A549 (cell line): ENCODE measurements around the gene PAEP.

Experiments used
- EHMT2 ChIP-seq: fragments of 200-600 bp; sonication (generic); IDR thresholded peaks from 2 replicates; pipeline ENCODE4 v1.6.1; 2016; ENCODE audit warnings: antibody characterized with exemption, low read depth, mild to moderate bottlenecking, moderate library complexity
- EP300 ChIP-seq, 2 experiments: fragments of >200 bp; sonication (Bioruptor Twin); formaldehyde crosslinking; IDR thresholded peaks; 2 replicates in 1 of 2; 3 replicates in 1 of 2; pipeline ENCODE4 v1.6.1; 2016 to 2017
- MYC ChIP-seq: IDR thresholded peaks from 2 replicates; pipeline ENCODE4 v1.6.1; 2012; ENCODE audit warnings: mild to moderate bottlenecking, inconsistent platforms, low read length, improper control_type of control experiment, borderline replicate concordance
- POLR2A ChIP-seq: IDR thresholded peaks from 2 replicates; pipeline ENCODE4 v1.6.1; 2012; ENCODE audit warnings: mild to moderate bottlenecking, low read length
- RCOR1 ChIP-seq: fragments of 150-350 bp; IDR thresholded peaks from 2 replicates; pipeline ENCODE4 v1.6.1; 2014; ENCODE audit warnings: antibody characterized with exemption, low read length, low read depth
- TF ChIP-seq, protein P1 (sequence below): fragments of >200 bp; sonication (Bioruptor Twin); formaldehyde crosslinking; IDR thresholded peaks from 3 replicates; pipeline ENCODE4 v1.5.1; 2016

DNA sequence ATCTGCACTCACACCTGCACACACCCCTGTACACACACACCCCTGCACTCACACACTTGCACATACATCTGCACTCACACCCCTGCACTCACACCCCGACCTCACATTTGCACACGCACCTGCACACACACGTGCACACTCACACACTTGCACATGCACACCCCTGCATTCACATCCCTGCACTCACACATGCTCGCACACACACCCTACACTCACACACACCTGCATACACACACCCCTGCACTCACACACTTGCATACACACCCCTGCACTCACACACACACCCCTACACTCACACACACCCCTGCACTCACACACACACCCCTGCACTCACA is 50.3 kb downstream of the PAEP start:
- no peak for TF ChIP-seq EP300 (IDR thresholded peaks at IDR 0.05)
- TF ChIP-seq, protein P1, sequence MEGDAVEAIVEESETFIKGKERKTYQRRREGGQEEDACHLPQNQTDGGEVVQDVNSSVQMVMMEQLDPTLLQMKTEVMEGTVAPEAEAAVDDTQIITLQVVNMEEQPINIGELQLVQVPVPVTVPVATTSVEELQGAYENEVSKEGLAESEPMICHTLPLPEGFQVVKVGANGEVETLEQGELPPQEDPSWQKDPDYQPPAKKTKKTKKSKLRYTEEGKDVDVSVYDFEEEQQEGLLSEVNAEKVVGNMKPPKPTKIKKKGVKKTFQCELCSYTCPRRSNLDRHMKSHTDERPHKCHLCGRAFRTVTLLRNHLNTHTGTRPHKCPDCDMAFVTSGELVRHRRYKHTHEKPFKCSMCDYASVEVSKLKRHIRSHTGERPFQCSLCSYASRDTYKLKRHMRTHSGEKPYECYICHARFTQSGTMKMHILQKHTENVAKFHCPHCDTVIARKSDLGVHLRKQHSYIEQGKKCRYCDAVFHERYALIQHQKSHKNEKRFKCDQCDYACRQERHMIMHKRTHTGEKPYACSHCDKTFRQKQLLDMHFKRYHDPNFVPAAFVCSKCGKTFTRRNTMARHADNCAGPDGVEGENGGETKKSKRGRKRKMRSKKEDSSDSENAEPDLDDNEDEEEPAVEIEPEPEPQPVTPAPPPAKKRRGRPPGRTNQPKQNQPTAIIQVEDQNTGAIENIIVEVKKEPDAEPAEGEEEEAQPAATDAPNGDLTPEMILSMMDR = no peak
- TF ChIP-seq POLR2A = no peak
- TF ChIP-seq EHMT2 = no peak
- TF ChIP-seq RCOR1 = no peak
- no peak for TF ChIP-seq MYC
